NCI-H1694 (cell line): ENCODE data around the gene GPR39.
"Not testable (repeated sequence)": the region's sequence is repeated elsewhere in the genome, so short reads cannot be mapped to it uniquely, and the experiment has no call there.

Source experiments
- DNase-seq: peaks from one replicate; lab custom pipeline; 2025; lab: John Stamatoyannopoulos, UW

GPR39 gene

DNA sequence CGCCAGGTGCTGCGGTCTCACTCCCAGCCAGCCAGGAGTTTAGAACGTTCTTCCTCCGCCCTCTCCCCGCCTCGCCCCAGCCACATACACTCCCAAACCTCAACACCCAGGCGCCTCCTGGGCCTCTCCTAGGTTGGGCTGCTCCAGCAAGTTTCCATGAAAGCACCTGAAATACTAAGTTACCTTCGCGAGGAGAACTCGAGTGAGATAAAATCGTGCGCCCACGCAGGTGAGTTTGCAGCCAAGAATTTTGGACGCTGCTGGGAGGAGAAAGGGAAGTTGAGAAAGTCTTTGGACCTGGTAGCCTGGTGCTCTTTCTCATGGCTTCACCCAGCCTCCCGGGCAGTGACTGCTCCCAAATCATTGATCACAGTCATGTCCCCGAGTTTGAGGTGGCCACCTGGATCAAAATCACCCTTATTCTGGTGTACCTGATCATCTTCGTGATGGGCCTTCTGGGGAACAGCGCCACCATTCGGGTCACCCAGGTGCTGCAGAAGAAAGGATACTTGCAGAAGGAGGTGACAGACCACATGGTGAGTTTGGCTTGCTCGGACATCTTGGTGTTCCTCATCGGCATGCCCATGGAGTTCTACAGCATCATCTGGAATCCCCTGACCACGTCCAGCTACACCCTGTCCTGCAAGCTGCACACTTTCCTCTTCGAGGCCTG is at the start of gene GPR39:
TSS of gene GPR39 (plus strand) at position 83 of the 673 bp plus-strand sequence.
- DNase-seq: no peak

DNA sequence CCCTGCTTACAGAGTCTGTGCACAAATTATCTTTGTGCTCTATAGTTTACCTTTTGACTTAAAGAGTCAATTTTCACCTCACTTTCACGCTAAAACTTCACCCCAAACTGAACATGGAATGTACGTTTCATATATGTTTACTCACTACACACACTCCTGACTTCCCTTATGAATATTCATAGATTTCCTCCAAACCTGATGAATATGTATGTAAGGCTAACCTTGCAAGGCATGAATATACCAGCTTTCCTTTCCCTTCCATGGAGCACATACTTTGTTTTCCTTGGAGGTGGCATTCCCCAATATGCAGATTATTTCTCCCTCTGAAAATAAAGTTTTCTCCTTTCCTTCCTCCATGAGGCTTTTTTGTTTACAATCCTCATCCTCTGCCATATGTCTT is 48.4 kb upstream of the GPR39 start:
- no peak for DNase-seq

DNA sequence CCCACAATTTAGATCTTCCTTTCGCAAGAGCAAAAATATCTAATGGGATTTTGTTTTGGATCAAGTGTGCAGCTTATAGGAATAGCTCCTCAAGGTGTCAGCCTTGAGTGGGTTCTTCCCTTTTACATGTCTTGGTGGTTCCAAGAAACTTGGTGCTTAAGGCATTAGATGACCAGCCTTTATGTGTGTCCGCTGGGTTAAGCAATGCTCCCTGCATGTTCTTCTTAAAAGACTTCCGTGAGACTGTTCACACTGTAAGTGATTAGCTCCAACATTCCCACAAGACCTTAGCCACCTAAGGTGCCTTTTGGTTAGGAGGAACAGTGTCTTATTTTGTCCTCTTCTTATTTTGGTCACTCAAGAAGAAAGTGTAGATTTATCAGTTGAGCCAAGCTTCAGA is 44.3 kb upstream of the GPR39 start:
- DNase-seq: no peak

DNA sequence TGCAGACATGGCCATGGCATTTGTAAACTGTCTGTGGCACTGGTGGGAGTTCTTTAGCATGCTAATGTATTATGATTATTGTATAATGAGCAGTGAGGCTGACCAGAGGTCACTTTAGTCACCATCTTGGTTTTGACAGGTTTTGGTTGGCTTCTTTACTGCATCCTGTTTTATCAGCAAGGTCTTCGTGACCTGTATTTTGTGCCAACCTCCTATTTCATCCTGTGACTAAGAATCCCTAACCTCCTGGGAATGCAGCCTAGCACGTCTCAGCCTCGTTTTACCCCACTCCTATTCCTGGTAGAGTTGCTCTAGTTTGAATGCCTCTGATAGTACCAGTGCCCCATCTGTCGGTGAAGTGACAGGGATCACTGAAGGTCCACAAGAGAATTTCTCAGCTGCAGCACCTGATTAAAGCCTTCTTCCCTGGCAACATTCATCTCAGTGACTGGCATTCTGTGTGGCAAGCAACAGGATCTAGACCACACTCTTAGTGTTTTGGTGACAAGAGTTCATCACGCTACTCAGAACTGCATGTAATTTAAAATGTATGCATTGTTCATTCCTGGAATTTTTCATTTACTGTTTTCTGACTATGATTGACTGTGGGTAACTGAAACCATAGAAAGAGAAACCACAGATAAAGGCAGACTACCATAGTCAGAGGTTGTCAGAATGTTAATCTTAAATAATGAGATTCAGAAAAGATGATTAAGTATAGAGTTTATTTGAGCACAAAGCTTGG is 43.0 kb upstream of the GPR39 start:
- DNase-seq: no peak

DNA sequence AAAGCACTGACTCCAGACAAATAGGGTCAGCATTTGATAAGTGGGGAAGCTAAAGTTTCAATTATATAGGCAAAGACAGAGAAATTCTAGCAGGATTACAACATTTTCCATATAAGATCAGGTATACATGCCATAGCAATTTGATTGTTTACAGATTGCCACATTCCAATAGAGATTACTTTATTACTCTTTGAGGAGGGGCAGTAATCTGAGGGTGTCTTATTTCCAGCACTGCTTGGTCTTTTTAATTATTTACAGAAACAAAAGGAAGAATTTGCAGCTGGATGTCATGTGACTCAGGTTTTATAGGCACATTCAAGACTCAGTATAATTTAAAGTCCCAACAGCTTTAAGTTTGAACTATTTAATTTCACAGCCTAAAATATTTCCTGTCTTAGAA is 42.5 kb upstream of the GPR39 start:
- DNase-seq: no peak

DNA sequence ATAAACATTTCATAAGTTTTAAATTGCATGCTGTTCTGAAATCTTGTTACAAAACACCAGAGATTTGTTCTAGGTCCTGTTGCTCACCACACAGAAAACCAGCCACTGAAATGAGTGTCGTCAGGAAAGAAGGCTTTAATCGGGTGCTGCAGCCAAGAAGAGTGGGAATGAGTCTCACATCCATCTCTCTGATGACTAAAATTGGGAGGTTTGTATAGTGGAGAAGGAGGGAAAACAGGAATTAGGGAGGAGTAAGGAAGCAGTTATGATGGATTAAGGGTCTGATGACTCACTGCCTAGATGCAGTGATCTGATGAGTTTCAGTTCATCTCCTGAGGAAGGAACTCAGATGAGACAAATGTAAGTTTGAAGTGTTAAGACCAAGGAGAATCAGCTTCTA is 42.1 kb upstream of the GPR39 start:
- DNase-seq: no peak

DNA sequence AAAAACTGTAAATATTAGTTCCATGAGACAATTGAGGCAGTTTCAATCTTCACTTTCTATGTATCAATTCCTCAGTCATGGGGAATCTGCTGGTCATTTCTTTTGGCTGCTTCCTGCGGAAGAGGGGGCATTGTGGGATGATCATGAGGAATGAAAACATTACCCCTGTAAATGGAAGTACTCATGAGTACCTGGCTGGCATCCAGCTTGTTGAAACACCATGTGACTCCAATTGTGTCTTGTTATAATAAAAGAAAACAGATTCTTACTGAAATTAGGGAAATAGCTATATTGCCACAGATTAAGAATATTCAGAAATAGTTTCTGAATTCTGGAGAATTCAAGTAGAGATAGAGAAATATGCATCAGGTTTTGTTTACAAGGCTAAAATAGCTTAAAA is 41.6 kb upstream of the GPR39 start:
- DNase-seq: no peak

DNA sequence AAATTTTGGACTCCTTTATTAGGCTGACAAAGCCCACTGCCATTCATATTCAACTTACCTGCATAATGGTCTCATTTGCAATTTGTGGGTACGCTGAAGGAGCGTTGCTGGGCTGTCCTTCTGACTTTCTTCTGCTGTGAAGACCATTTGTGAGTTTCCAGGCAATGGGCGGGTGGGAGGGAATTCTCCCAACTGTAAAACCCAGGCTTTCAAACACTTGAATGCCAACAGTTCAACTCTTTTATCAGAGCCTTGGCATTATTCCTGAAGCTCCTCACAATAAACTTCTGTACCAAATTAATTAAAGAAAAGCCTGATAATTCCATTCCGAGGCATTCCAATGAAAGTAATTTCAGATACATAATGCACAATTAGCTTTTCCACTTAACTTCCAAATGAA is 35.2 kb upstream of the GPR39 start:
- no peak for DNase-seq

DNA sequence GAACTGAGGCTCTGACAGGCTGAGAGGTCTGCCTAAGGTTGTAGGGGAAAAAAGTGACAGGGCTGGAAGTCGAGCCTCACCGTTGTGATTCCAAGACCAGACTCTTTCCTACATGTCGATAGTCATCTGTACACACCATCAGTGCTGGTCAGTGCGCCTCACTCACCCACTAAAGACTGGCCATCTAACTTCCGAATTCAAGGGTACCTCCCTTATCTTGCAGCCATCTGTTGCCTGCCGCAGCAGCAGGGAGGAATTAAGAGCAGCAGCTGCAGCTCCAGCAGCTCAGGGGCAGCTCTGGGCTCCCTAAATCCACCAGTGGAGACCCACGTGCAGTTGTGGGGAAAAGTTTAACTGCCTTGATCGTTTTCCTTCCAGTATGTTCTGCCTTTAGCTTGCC is 32.6 kb upstream of the GPR39 start:
- no peak for DNase-seq

DNA sequence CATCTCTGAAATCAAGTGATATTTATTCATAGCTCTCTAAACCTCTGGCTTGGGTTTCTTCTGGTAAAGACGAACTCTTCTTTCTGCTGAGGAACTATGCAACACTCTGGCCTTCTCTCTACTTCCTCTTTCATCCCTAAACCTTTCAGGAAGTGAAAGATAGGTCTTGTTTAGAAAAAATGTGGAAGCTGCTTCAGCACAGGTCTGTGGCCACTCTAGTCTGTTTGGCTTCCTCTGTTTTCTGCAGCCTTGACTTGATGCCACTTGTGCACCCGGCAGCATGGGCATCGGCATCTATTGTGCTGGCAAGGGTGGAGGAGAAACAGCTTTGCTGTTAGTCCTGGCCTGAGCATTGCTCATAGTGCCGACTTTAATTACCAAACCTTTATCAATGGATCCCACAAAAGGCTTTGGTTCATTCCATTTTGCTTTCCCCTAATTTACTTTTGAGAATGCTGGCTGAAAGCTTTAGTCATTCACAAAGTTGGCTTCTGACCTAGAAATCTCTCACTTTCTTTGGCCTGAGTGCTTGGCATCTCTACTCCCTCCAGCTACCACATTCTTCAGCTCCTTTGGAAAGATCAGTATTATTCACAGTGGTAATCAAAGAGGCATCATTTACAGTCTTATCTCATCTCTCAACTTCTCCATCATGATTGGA is 32.0 kb upstream of the GPR39 start:
- no peak for DNase-seq

DNA sequence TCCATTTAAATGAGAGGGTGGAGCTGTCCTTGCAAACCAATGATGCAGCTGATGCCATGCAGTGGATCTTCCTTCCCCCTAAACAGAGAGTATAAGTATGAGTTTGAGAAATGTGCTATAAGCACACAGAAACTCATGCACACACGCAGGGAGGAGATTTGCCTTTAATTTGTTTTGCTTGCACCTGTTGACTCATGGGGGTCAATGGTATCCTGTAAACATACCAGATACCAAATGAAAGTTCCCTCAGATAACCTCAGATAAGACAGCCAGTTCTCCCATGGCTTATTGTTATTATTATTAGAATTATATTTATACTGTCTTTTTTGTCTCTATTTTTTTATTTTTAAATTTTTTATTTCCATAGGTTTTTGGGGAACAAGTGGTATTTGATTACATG is 29.5 kb upstream of the GPR39 start:
- DNase-seq: no peak

DNA sequence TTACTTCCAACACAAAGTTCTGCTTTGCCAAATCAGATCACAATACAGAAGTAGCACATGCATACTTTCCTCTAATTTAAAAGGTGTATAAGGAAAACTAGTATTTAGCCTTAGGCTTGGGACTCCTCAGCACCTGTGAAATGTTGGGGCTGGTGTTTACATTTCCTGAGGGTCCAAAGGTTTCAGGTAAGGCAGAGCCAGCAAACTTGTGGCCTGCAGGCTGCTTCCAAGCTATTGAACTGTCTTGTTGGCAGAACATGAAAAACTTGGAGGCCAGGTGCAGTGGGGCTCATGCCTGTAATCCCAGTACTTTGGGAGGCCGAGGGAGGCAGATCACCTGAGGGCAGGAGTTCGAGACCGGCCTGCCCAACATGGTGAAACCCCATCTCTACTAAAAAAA is 26.5 kb upstream of the GPR39 start:
- no peak for DNase-seq

DNA sequence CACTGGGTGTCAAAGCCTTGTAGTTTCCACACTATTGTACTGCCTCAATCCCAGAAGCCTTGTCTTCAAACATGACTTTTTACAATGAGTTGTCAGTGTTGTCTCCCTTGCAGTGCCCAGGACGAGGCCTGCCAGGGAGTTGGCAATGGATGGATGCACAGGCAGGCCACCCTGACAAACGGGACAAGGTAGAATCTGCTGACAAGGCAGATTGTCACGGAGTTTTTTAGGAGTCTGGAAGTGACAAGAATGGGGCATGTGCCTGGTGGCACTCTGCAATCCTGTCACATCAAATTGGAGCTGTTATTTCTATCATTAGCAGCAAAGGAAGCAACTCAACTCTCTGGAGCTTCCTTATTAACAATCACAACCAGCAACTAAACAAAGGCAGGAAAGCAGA is 25.2 kb upstream of the GPR39 start:
- no peak for DNase-seq

DNA sequence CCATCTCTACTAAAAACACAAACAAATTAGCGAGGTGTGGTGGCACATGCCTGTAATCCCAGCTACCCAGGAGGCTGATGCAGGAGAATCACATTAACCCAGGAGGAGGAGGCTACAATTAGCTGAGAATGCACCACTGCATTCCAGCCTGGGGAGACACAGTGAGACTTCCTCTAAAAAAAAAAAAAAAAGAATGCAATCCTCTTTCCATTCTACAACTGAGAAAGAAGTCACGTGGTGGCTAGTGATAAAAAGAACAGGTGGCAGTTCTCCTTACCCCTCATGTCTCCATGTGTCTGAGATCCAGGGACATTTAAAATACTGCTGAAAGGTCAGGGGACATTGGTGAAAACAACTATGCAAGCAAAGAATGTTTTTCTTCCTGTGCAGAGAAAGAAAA is 24.4 kb upstream of the GPR39 start:
- no peak for DNase-seq

DNA sequence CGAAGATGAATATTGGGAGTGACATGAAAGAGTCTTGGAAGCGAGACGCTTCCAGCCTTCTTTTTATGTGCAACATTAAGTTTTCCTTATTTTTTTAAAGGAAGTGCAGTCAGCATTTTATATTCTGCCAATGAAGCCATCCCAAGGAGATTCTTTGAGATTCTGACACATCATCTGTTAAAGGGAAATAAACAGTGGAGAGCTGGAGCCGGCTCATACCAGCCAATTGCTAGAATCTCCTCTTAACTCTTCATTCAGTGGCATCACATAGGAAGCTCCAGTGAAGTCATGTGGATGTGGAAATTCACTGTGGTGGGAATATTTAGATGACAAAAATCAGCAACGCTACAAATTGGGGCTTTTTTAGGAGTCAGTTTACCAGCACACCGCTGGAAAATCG is 23.7 kb upstream of the GPR39 start:
- no peak for DNase-seq

DNA sequence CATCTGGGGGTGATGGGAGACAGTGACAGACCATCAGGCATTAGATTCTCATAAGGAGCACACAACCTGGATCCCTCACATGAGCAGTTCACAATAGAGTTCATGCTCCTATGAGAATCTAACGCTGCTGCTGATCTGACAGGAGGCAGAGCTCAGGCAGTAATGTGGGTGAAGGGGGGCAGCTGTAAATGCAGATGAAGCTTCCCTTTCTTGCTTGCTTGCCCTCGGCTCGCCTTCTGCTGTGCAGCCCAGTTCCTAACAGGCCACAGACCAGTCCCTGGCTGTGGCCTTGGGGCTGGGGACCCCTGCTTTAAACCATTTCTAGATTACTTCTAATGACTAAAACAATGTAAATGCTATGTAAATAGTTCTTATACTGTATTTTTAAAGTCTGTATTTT is 19.6 kb upstream of the GPR39 start:
- not testable (repeated sequence) for DNase-seq

DNA sequence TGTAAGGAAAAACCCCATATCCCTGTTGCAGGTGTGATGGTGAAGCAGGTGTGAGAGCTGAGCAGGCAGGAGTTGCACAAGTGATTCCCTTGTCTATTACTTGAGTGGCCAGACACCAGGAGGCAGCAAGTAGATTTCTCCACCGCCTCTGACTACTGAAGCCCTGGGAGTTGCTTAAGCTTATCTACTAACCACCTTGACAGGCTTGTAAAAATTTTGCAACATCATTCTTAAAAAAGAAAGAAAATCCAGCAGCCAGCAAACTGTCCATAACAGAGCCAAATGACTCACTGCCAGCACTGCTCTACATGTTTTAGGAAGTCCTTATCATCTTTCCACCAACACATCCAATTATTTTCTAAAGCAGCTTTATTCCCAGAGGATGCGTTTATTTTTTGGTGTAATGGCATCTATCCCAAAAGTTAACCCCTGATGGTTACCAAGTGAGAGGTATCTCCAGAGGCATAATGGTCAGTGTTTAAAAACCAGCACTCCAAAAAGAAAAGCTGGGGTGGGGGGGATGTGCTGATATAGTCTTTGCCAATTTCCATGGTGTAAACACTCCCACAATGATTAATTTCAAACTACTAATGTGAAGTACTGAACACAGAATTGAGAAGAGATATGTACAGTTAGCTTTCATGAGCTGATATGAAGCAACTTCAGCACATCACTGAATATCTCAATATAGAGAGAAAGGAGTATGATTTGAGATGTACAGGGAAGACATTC is 16.3 kb upstream of the GPR39 start:
- DNase-seq: no peak

DNA sequence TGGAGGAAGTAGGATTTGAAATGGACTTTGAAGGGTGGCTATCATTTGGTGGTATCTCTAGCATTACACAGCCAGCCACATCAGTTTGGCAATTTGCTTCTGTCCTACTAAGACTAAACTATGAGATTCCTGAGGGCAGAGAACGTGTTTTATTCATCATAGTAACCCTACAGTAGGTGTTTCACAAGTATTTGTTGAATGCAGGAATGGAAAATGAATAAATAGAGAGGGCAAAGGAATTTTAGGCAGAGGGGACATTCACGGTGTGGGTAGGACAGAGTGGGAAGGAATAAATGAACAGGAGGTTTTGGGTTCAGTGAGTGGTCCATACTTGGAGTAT is 15.7 kb upstream of the GPR39 start:
- DNase-seq: no peak

DNA sequence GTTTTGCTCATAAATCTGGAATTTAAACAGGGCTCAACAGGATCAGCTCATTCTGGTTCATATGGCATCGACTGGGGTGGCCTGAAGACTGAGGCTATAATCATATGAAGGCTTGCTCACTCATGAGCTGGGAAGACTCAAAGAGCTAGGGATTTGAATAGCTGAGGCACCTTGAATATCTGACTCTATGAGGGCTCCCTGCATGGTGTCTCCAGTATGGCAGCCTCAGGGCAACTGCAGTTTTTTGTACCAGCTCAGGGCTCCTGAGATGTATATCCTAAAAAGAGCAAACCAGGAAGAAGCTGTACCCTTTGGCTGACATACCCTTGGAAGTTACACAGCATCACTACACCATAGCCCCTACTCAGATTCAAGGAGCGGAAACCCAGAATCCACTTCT is 15.3 kb upstream of the GPR39 start:
- no peak for DNase-seq

DNA sequence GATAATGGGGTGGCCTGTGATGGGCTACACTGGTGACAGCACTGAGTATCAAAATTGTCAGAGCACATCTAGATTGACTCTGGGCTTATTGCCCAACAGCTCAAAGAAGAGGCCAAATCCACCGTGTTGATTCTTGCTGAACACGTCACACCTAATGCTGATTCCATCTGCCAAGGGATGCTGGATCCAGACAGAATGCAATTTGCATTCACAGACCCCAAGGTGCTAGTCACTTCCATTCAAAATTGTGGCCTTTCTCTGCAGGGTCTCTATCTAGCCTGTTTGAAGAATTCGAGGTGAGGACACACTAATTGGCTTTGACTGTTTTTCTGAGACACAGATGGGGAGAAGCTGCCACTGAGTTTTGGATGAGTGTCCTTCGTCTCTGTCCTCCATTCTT is 13.5 kb upstream of the GPR39 start:
- DNase-seq: peak; percentile 84

DNA sequence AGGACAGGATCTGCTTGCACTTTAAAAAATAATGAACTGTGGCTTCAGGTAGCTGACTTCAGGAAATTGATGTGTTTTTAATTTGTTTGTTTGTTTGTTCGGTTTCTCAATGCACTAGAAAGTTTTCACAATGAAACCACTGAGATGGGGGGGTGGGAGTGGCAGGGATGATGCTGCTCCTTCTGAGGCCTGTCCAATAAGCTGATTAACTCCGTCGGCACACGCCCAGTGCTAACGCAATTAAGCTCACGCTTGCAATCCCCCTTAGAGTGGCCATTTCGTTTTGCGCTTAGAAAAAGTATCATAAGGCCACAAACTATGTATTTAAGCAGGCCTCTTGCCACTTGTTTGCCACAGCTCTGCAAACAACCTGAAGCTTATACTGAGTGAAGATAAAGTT is 12.5 kb upstream of the GPR39 start:
- DNase-seq: no peak

DNA sequence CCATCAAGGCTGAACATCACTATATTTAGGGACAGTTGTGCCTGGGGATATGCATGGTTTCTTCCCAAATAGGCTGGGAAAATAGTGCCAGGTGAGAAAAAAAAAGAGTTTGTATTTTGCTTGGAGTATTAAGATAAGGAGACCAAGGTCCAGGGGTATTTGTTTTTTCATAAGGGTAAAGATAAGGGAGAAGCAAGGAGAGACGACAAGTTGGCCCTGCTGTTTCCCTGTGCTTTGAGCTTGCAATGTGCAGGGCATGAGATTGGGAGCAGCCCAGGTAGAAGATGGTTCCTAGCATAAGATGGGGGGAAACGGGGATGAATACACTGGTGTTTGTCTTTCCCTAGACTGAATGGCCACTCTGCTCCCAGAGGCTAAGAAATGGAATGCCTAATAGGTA is 8.8 kb upstream of the GPR39 start:
- no peak for DNase-seq

DNA sequence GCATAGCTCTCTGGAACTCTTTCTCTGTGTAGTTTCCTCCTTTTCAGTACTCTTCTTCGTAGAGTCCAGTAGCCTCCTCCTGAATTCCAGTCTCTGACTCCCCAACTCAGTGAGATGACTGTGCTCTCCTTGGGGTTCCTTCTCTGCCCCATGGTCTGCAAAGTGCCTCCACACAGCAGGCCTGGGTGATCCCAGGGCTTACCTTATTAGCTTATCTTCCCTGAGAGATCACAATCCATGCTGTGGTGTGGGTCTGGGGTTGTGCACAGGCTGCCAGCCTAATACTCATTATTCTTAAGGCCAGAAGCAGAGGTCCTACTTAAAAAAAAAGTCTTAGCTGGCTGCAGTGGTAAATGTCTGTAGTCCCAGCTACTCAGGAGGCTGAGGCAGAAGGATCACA is 4.6 kb upstream of the GPR39 start:
- DNase-seq: no peak
